KMS-11 (cell line): Measurements from ENCODE around the gene SLC30A3.
A peak's percentile ranks its signal among the peaks of the same experiment; 100 is the strongest.

Experiments used
- H2AFZ ChIP-seq: fragments of 200-600 bp; sonication (generic); 2 replicates; pipeline ENCODE4 v1.6.1; 2016; ENCODE audit warnings: antibody characterized with exemption, mixed run types, low read depth
- H3K27ac ChIP-seq: fragments of 200-600 bp; sonication (generic); 2 replicates; pipeline ENCODE4 v1.6.1; 2016; ENCODE audit warnings: mild to moderate bottlenecking, mixed run types
- H3K27me3 ChIP-seq: fragments of 200-600 bp; sonication (generic); 2 replicates; pipeline ENCODE4 v1.6.1; 2017; ENCODE audit warnings: mild to moderate bottlenecking, low read depth, mixed run types, moderate library complexity; ENCODE audit not compliant: insufficient read depth
- H3K36me3 ChIP-seq: fragments of 200-600 bp; sonication (generic); 2 replicates; pipeline ENCODE4 v1.6.1; 2017; ENCODE audit warnings: mild to moderate bottlenecking, mixed run types; ENCODE audit not compliant: insufficient read depth
- H3K4me1 ChIP-seq: fragments of 200-600 bp; sonication (generic); 2 replicates; pipeline ENCODE4 v1.6.1; 2016; ENCODE audit warnings: mild to moderate bottlenecking, low read depth, mixed run types; ENCODE audit not compliant: poor library complexity, severe bottlenecking
- H3K4me2 ChIP-seq: fragments of 200-600 bp; sonication (generic); 2 replicates; pipeline ENCODE4 v1.7.0; 2016; ENCODE audit warnings: mild to moderate bottlenecking, mixed run types
- H3K4me3 ChIP-seq: fragments of 200-600 bp; sonication (generic); IDR thresholded peaks from 2 replicates; pipeline ENCODE4 v1.6.1; 2017; ENCODE audit warnings: low read depth, low read length, mixed read lengths; ENCODE audit not compliant: insufficient read depth
- H3K79me2 ChIP-seq: fragments of 200-600 bp; sonication (generic); 2 replicates; pipeline ENCODE4 v1.6.1; 2016; ENCODE audit warnings: low read depth, mixed run types; ENCODE audit not compliant: insufficient read depth
- H3K9ac ChIP-seq: fragments of 200-600 bp; sonication (generic); 2 replicates; pipeline ENCODE4 v1.6.1; 2016; ENCODE audit warnings: mild to moderate bottlenecking, mixed run types
- H4K20me1 ChIP-seq: fragments of 200-600 bp; sonication (generic); 2 replicates; pipeline ENCODE4 v1.6.1; 2016; ENCODE audit warnings: mild to moderate bottlenecking, mixed run types; ENCODE audit not compliant: insufficient read depth
- TF ChIP-seq, protein P1 (sequence below): fragments of 200-600 bp; sonication (generic); conservative IDR thresholded peaks from 2 replicates; pipeline ENCODE4 v1.6.1; 2017; ENCODE audit warnings: low read depth, mild to moderate bottlenecking, antibody characterized with exemption, low read length, moderate library complexity, mixed read lengths

The SLC30A3 gene

DNA sequence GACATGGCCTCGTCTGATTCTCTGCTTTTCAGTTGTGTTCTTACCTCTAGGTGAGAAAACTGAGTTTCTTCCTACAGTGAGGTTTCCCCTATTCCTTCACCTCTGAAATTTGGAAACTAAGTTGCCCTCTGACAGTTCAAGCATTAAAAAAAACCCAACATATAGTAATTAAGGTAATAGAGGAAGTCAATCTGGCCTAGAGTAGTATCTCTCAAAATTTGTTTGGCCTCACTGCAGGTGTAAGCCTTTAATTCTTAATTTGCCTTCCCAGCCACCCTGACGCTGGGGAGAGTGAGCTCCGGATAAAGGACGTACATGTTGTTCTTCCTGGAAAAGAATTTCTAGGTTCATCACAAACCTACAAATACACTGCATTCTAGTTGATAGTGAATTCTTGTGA, 44.2 kb downstream of the SLC30A3 start:
- Histone ChIP-seq H2AFZ (no peak overlapping the region), H4K20me1 (no peaks in the 10 kb centered on the region), H3K4me2 (peak overlapping the region; percentile 77), H3K27ac (peak overlapping the region; percentile 80; the same call in 1 of the 2 replicates), H3K4me1 (peaks cover 33% of the 10 kb centered on the region), H3K36me3 (peaks cover 6% of the 10 kb centered on the region; the same call in 1 of the 2 replicates), H3K79me2 (peaks cover 29% of the 10 kb centered on the region), H3K27me3 (no peaks in the 10 kb centered on the region), H3K4me3 (no peak overlapping the region), H3K9ac (peak overlapping the region; percentile 96; the same call in 1 of the 2 replicates)
- TF ChIP-seq, protein P1, sequence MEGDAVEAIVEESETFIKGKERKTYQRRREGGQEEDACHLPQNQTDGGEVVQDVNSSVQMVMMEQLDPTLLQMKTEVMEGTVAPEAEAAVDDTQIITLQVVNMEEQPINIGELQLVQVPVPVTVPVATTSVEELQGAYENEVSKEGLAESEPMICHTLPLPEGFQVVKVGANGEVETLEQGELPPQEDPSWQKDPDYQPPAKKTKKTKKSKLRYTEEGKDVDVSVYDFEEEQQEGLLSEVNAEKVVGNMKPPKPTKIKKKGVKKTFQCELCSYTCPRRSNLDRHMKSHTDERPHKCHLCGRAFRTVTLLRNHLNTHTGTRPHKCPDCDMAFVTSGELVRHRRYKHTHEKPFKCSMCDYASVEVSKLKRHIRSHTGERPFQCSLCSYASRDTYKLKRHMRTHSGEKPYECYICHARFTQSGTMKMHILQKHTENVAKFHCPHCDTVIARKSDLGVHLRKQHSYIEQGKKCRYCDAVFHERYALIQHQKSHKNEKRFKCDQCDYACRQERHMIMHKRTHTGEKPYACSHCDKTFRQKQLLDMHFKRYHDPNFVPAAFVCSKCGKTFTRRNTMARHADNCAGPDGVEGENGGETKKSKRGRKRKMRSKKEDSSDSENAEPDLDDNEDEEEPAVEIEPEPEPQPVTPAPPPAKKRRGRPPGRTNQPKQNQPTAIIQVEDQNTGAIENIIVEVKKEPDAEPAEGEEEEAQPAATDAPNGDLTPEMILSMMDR = no peak

DNA sequence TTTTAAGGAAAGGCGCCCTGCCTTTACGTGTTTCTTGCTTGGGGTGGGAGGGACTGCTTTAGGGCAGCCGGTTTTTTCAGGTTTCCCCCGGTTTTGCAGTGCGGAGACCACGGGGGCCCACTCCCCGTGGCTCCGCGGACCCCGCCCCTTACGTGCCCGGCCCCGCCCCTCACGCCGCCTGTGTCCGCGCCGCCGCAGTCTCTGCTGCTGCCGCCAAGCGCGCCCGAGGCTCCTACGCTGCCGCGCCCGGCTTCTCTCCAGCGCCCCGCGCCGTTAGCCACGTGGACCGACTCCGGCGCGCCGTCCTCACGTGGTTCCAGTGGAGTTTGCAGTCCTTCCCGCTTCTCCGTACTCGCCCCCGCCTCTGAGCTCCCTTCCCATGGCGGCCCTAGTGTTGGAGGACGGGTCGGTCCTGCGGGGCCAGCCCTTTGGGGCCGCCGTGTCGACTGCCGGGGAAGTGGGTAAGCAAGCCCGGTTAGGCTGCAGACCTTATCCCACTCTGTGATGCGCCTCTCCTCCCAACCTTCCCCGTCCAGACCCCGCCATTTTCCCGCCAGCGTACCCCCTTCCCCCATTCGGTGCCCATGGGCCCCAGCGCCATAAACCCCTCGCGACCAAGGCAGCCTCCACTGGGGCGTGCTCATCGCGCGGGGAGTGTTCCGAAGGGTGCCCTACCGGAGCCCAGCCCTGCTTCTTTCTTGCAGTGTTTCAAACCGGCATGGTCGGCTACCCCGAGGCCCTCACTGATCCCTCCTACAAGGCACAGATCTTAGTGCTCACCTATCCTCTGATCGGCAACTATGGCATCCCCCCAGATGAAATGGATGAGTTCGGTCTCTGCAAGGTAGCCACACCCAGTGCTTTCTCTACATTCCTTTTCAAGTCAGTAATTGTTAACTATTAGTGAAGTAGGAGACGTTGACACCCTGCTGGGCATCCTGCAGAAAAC, 45.4 kb downstream of the SLC30A3 start, which contains the start of gene CAD:
CAD (plus strand) TSS at position 197 of the 949 bp plus-strand sequence; CDS start at position 380, 183 bp downstream.
- H3K9ac ChIP-seq = peak within 1 kb of the TSS; percentile 96
- H2AFZ ChIP-seq = peak within 1 kb of the TSS; percentile 47
- peak within 1 kb of the TSS; percentile 80 for H3K27ac ChIP-seq
- H3K4me3 ChIP-seq = peak within 1 kb of the TSS; percentile 86
- H3K36me3 ChIP-seq = peaks cover 6% of the 10 kb centered on the region; the same call in 1 of the 2 replicates
- peaks cover 29% of the 10 kb centered on the region for H3K79me2 ChIP-seq
- H3K4me1 ChIP-seq = peaks cover 37% of the 10 kb centered on the region
- H4K20me1 ChIP-seq = no peaks in the 10 kb centered on the region
- TF ChIP-seq, protein P1 = peak; percentile 9; the same call in 1 of the 2 replicates
- no peaks in the 10 kb centered on the region for H3K27me3 ChIP-seq
- H3K4me2 ChIP-seq = peak within 1 kb of the TSS; percentile 85

DNA sequence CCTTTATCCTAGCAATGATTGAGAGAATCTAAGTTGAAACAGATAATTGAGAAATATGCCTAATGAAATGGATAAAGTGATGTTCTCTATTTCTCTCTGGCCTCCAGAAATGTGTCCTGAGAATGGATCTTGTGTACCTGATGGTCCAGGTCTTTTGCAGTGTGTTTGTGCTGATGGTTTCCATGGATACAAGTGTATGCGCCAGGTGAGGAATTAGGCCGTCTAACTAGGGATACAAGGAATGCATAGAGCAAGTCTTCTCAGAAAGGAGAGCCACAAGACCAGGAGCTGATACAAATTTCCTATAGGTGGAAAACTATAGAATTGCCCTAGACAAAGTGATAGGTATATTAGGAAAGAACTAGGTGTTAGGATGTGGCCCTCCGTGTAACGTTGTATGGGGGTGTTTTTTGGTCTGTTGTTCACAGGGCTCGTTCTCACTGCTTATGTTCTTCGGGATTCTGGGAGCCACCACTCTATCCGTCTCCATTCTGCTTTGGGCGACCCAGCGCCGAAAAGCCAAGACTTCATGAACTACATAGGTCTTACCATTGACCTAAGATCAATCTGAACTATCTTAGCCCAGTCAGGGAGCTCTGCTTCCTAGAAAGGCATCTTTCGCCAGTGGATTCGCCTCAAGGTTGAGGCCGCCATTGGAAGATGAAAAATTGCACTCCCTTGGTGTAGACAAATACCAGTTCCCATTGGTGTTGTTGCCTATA, 46.3 kb downstream of the SLC30A3 start:
- peaks cover 37% of the 10 kb centered on the region for H3K4me1 ChIP-seq
- peaks cover 6% of the 10 kb centered on the region; the same call in 1 of the 2 replicates for H3K36me3 ChIP-seq
- H3K27ac ChIP-seq = peak overlapping the region; percentile 80; the same call in 1 of the 2 replicates
- H3K4me3 ChIP-seq = peak overlapping the region; percentile 6
- H3K27me3 ChIP-seq = no peaks in the 10 kb centered on the region
- TF ChIP-seq, protein P1 = no peak
- H3K79me2 ChIP-seq = peaks cover 29% of the 10 kb centered on the region
- H4K20me1 ChIP-seq = no peaks in the 10 kb centered on the region
- peak overlapping the region; percentile 85 for H3K4me2 ChIP-seq
- peak overlapping the region; percentile 96; the same call in 1 of the 2 replicates for H3K9ac ChIP-seq
- H2AFZ ChIP-seq = peak overlapping the region; percentile 47

DNA sequence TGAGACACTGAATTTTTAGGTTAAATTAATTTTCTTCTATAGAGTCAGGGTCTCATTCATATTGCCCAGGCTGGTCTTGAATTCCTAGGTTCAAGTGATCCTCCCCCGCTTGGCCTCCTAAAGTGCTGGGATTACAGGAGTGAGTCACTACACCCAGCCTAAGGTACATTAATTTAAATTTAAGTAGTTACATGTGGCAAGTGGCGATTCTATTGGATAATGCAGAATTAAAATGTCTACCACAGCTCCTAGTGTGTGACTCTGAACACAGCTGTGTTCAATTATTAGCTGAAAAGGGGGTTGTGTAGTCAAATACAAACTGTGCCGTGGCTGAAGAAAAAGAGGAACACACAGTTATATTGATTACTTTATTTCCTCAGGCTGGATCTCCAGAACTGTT, 47.9 kb downstream of the SLC30A3 start:
- H3K4me2 ChIP-seq = no peak overlapping the region
- no peak overlapping the region for H3K4me3 ChIP-seq
- no peaks in the 10 kb centered on the region for H3K27me3 ChIP-seq
- H3K27ac ChIP-seq = no peak overlapping the region
- TF ChIP-seq, protein P1 = no peak
- H3K9ac ChIP-seq = no peak overlapping the region
- peaks cover 25% of the 10 kb centered on the region for H3K79me2 ChIP-seq
- no peaks in the 10 kb centered on the region for H4K20me1 ChIP-seq
- peaks cover under 1% of the 10 kb centered on the region; the same call in 1 of the 2 replicates for H3K36me3 ChIP-seq
- H2AFZ ChIP-seq = no peak overlapping the region
- peaks cover 42% of the 10 kb centered on the region for H3K4me1 ChIP-seq
